K562 (cell line): ENCODE measurements around the gene DRGX. TPM values are rescaled to one million over a fixed set of nuclear protein-coding genes. Genes with fewer than 3 reads are reported as not detected.

Source experiments
- ATAC-seq: fragments of 200-7000 bp; cut with Tn5 transposase; 3 replicates; pipeline ENCODE4 v1.9.1; 2020; ENCODE audit warnings: moderate library complexity
- BruUV-seq: library from RNA; stranded (reverse); fragments of 400-500 nt; replicated peaks from 2 replicates; lab custom pipeline; 2021; lab: Mats Ljungman, UMichigan
- CTCF ChIA-PET: fragments of 300-600 bp; formaldehyde crosslinking; extraction: SDS; loops from one replicate; lab custom pipeline; 2021; ENCODE audit warnings: low intra/inter-chr PET ratio; lab: Yijun Ruan, JAX
- POLR2A ChIA-PET: fragments of 300-600, 350-650 bp; sonication (Branson Sonifier 250); formaldehyde crosslinking; extraction: SDS; loops from one replicate; lab custom pipeline; 2021; ENCODE audit warnings: antibody characterized with exemption, inconsistent platforms; lab: Yijun Ruan, JAX
- DNase-seq, 4 experiments: peaks; one replicate each; pipeline versions ENCODE4 v3.0.0 to v3.0.0-alpha.2; 2011 to 2018; ENCODE audit warnings: low spot score in 3 of 4, mixed read lengths in 3 of 4; ENCODE audit errors: extremely low read depth in 1 of 4
- FAIRE-seq: peaks from 2 replicates; lab custom pipeline; 2011; peaks lifted over from hg19 to GRCh38; lab: Jason Lieb, UNC
- H2AFZ ChIP-seq: 2 replicates; pipeline ENCODE4 v1.6.0; 2011; ENCODE audit warnings: low read depth, low read length, control low read depth, inconsistent platforms
- H3K27ac ChIP-seq: fragments of 200-600 bp; 3 replicates; pipeline ENCODE4 v1.8.0; 2011; ENCODE audit warnings: low read depth, mild to moderate bottlenecking, control low read depth, inconsistent platforms, low read length, moderate library complexity, mixed read lengths; ENCODE audit errors: extremely low read depth
- H3K27me3 ChIP-seq, 2 experiments: fragments of 300-600 bp in 1 of 2; 2 replicates in 1 of 2; 3 replicates in 1 of 2; pipeline versions ENCODE4 v1.6.0 to v1.8.0; 2011; ENCODE audit warnings: inconsistent platforms in 2 of 2, low read length in 2 of 2, mild to moderate bottlenecking in 1 of 2, mixed read lengths in 1 of 2, moderate library complexity in 1 of 2; ENCODE audit not compliant: control insufficient read depth in 2 of 2, insufficient read depth in 2 of 2
- H3K36me3 ChIP-seq: fragments of 300-600 bp; 3 replicates; pipeline ENCODE4 v1.8.0; 2011; ENCODE audit warnings: mild to moderate bottlenecking, low read length, inconsistent platforms; ENCODE audit not compliant: control insufficient read depth, insufficient read depth
- H3K4me1 ChIP-seq, 2 experiments: fragments of 200-600 bp in 1 of 2; replicated peaks in 1 of 2; 2 replicates in 1 of 2; 3 replicates in 1 of 2; pipeline versions ENCODE4 v1.5.1 to v1.8.0; 2011; ENCODE audit warnings: inconsistent platforms in 2 of 2, low read length in 2 of 2, mild to moderate bottlenecking in 1 of 2, mixed read lengths in 1 of 2, moderate library complexity in 1 of 2; ENCODE audit not compliant: control insufficient read depth in 2 of 2, insufficient read depth in 2 of 2
- H3K4me2 ChIP-seq: 2 replicates; pipeline ENCODE4 v1.6.1; 2011; ENCODE audit warnings: low read length, control low read depth, inconsistent platforms, mixed read lengths; ENCODE audit not compliant: insufficient read depth
- H3K4me3 ChIP-seq: fragments of 200-600 bp; sonication (generic), shearing (Covaris generic); 2 replicates; pipeline ENCODE4 v1.5.1; 2016; ENCODE audit warnings: control low read depth, inconsistent platforms
- H3K79me2 ChIP-seq: fragments of 200-600 bp; 3 replicates; pipeline ENCODE4 v1.8.0; 2011; ENCODE audit warnings: low read length, inconsistent platforms; ENCODE audit not compliant: control insufficient read depth, insufficient read depth
- H3K9ac ChIP-seq, 2 experiments: 2 replicates each; pipeline versions ENCODE4 v1.6.0 to v1.6.1; 2011; ENCODE audit warnings: low read depth in 2 of 2, low read length in 2 of 2, control low read depth in 1 of 2, inconsistent platforms in 1 of 2, mild to moderate bottlenecking in 1 of 2, mixed read lengths in 1 of 2; ENCODE audit not compliant: insufficient read depth in 1 of 2
- H3K9me1 ChIP-seq: one replicate; pipeline ENCODE4 v1.6.0; 2011; ENCODE audit warnings: inconsistent platforms, mild to moderate bottlenecking, low read length, moderate library complexity; ENCODE audit not compliant: control insufficient read depth, insufficient read depth
- H3K9me3 ChIP-seq: replicated peaks from 2 replicates; pipeline ENCODE4 v1.5.1; 2011; ENCODE audit warnings: low read depth, low read length, inconsistent platforms; ENCODE audit not compliant: control insufficient read depth, insufficient read depth
- H4K20me1 ChIP-seq: replicated peaks from 2 replicates; pipeline ENCODE4 v1.6.1; 2011; ENCODE audit warnings: low read length, inconsistent platforms, mixed read lengths; ENCODE audit not compliant: control insufficient read depth, insufficient read depth
- ATF3 ChIP-seq, 2 experiments: fragments of 450-650 bp in 1 of 2; sonication (generic) in 1 of 2; formaldehyde crosslinking in 1 of 2; IDR thresholded peaks in 1 of 2; conservative IDR thresholded peaks in 1 of 2; 2 replicates each; pipeline versions ENCODE4 v1.6.1 to v1.8.1; 2016 to 2023; ENCODE audit warnings: mild to moderate bottlenecking in 2 of 2, moderate library complexity in 2 of 2, inconsistent platforms in 1 of 2, missing genetic modification reagents in 1 of 2
- FOSL1 ChIP-seq: fragments of 200-800 bp; sonication (Bioruptor generic); conservative IDR thresholded peaks from 2 replicates; pipeline ENCODE4 v1.6.1; 2016; ENCODE audit warnings: missing genetic modification characterization, missing compliant biosample characterization
- TCF7L2 ChIP-seq: fragments of 150-350 bp; IDR thresholded peaks from 2 replicates; pipeline ENCODE4 v1.6.1; 2016; ENCODE audit warnings: low read depth, mild to moderate bottlenecking, low read length, moderate library complexity
- ZNF561 ChIP-seq: fragments of 450-650 bp; formaldehyde crosslinking; conservative IDR thresholded peaks from 2 replicates; pipeline ENCODE4 v1.4.0; 2020; ENCODE audit warnings: mild to moderate bottlenecking, moderate library complexity
- WGBS: fragments of 100-300 bp; shearing (Covaris generic); methylation state at CpG from one replicate; pipeline ENCODE4 v1.1.6; 2016; ENCODE audit warnings: low coverage, mixed read lengths; ENCODE audit not compliant: insufficient coverage; ENCODE audit errors: missing lambda C conversion rate; 5-methylcytosine and 5-hydroxymethylcytosine counted together
- in situ Hi-C: fragments of 300-500 bp; cut with MboI; formaldehyde crosslinking; loops from 4 replicates; pipeline ENCODE4 v1.15.0; 2018; ENCODE audit warnings: inconsistent platforms, mixed read lengths
- intact Hi-C: fragments of 100-400 bp; cut with micrococcal nuclease; formaldehyde crosslinking; loops from 2 replicates; pipeline ENCODE4 v1.14.2; 2022
- polyA plus RNA-seq, 8 experiments: library from polyadenylated mRNA; depleted of rRNA in 4 of 8; stranded (reverse) in 5 of 8; unstranded in 3 of 8; fragments of >200 nt; fragmentation: Nextera tagmentation in 2 of 8; fragmentation: Illumina TruSeq in 1 of 8; extraction: Ambion mirVana in 2 of 8; extraction: Trizol in 1 of 8; gene quantifications; 2 replicates each; pipeline versions ENCODE4 v1.2.1 to v1.2.3, GENCODE V29; 2011 to 2014; ENCODE audit warnings: inconsistent platforms in 1 of 8, missing spikeins in 1 of 8
- total RNA-seq, 7 experiments: library from RNA; depleted of rRNA in 6 of 7; stranded (reverse); fragments of >200 nt in 6 of 7; fragmentation: Illumina TruSeq in 2 of 7; extraction: Trizol in 2 of 7; gene quantifications; 2 replicates each; pipeline versions ENCODE4 v1.2.1 to v1.2.3, GENCODE V29; 2011 to 2021; ENCODE audit warnings: low replicate concordance in 1 of 7

The DRGX gene
- total and polyA plus RNA-seq, 9 of the 15 experiments (the other 6 are each of a cell fraction or from before 2014, with no cell fraction given), result not detected

- DNase-seq (no peak), ATAC-seq (no peak), FAIRE-seq (no peak)
- Histone ChIP-seq H3K36me3 (no peaks in the 10 kb centered on the region), H3K9me3 (no peaks in the 10 kb centered on the region), H3K4me2 (no peak overlapping the region), H3K79me2 (no peaks in the 10 kb centered on the region), H3K9me1 (no peaks in the 10 kb centered on the region), H3K4me1 (no peaks in the 10 kb centered on the region), H3K27me3 (peaks cover 38 to 53% of the 10 kb centered on the region in 2 experiments), H2AFZ (no peak overlapping the region), H3K4me3 (no peak overlapping the region), H4K20me1 (0 out of 2 replicates have a peak, but pooled peaks cover 8% of the 10 kb centered on the region), H3K9ac (no peak overlapping the region), H3K27ac (no peak overlapping the region)
- in situ Hi-C loops (no loop called here), intact Hi-C loops (no loop called here)
- 0% methylated on average over 3 of the region's 3 CpGs for WGBS
- TF ChIP-seq FOSL1 (tag) (peak; percentile 68), ZNF561 (CRISPR knock-in tag) (no peak), ATF3 (IDR thresholded peaks at IDR 0.05) (peak; percentile 45; the same call in 1 of the 2 replicates), ATF3 (CRISPR knock-in tag; conservative IDR thresholded peaks at IDR 0.05) (no peak), TCF7L2 (no peak)
- no TSS peak for BruUV-seq
- ChIA-PET POLR2A (no interaction called here), CTCF (no interaction called here)
These were observed 23.9 kb downstream of the DRGX start for GRCh38 chr10:49371967-49372366.
